HG03439 (cell line): Measurements from ENCODE around the gene MBD5.

Source experiments
- ATAC-seq: cut with Tn5 transposase; IDR thresholded peaks from one replicate; pipeline ENCODE4 v1.9.1; 2021; ENCODE audit warnings: mild to moderate bottlenecking, moderate library complexity; ENCODE audit not compliant: unreplicated experiment

Gene MBD5

GRCh38 chr2:148022882-148023281 lies 2.0 kb downstream of the MBD5 start:
- no peak for ATAC-seq

- no peak for ATAC-seq
These were observed 3.0 kb downstream of the MBD5 start for GRCh38 chr2:148023861-148024260.

DNA sequence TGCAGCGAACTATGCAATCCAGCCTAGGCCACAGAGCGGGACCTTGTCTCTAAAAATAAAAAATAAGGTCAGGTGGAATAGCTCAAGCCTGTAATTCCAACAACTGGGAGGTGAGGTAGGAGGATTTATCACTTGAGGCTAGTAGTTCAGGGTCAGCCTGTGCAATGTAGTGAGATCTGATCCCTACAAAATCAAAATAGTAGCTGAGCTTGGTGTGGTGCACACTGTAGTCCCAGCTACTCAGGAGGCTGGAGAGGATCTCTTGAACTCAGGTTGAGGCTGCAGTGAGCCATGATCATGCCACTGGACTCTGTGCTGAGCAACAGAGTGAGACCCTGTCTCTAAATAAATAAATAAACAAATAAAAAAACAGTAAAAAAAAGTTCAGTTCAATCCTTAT lies 5.7 kb downstream of the MBD5 start:
- no peak for ATAC-seq

DNA sequence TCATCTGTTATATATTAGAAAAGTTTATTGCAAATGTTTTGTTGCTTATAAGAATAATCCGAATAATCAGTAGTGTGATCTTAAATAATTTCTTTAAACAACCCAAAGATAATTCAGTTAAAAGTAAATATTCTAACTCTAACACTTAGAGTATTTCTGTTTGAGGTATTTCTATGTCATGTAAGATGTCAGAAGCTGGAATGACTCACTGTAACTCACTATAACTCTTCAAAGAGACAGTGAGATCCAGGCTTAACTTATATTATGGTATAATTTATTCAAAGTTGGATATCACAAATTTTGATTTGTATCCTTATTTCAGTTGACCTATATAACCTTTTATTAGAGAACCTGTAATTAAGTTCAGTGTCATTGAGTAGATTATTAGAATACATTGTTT lies 6.9 kb downstream of the MBD5 start:
- no peak for ATAC-seq

GRCh38 chr2:148028781-148029180 lies 7.9 kb downstream of the MBD5 start:
- ATAC-seq: no peak

DNA sequence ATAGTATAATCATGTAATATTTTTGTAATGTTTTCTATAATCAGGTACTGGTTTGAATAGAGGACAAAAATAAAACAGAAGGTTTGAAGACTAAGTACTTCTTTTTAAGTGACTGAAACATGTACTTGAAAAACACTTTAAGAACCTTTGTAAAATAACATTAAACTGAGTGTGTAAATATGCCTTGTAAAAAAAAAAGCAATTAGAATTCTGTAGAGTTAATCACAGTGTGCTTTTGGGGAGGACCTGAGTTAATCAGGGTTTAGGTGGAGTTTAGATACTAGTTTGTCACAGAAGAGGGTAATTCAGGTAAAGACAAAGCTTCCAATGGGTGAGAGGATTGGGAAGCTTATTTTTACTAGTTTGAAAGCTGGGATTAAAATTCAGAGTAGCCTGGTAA lies 10.3 kb downstream of the MBD5 start:
- ATAC-seq: no peak

DNA sequence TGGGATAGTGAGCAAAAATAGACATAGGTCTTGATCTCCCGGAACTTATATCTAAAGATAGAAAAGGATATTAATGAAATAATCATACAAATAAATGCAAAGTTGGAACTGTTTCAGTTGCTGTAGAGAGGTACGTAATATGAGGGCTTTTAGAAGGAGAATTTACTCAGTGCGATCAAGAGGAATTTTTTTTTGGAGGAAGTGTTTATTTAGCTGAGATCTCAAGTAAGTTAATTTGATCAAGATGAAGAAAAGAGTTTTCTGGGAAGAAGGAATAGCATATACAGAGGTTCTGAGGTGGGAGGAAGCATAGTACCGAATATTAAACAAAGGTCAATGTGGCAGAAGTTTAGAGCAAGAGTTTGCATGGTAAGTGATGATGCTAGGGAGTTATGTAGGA lies 11.3 kb downstream of the MBD5 start:
- no peak for ATAC-seq

- ATAC-seq: no peak
These were observed 18.9 kb downstream of the MBD5 start for GRCh38 chr2:148039783-148040182.

- peak; percentile 89 for ATAC-seq
These were observed 21.3 kb downstream of the MBD5 start for GRCh38 chr2:148042219-148042618.

DNA sequence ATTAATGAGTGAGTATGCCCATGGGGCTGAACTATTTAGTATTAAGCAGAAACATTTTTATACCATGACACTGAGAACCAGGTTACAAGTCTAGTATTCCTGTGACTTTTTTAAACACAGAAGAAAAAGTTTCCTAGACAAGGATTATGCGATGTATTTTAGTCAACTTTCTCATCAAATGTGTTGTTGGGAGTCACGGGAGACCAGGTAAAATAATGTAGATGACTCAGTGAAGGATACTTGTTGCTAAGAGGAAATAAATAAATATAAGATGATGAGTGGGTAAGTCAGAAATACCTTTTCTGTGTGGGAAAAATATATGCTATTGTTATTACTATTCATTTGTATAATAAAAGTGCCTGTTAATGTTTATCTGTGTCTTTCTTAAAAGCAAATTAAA lies 23.4 kb downstream of the MBD5 start:
- no peak for ATAC-seq

DNA sequence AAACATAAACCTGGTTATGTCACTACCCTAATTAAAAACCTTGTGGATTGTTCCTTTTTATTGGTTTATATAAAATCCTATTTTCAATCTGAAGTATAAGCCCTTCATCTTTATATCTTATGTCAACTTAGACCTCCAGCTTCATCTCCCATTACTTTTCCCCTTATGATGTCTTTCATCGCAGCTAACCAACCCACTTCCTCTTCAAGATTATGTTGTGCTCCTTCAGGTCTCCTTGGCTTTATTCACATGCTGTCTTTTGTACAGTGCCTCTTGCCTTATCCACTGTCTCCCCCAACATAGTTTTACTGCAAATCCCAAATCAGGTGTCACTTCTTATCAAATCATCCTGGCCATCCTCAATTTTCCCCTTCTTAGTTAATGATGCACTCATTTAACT lies 25.9 kb downstream of the MBD5 start:
- ATAC-seq: no peak

DNA sequence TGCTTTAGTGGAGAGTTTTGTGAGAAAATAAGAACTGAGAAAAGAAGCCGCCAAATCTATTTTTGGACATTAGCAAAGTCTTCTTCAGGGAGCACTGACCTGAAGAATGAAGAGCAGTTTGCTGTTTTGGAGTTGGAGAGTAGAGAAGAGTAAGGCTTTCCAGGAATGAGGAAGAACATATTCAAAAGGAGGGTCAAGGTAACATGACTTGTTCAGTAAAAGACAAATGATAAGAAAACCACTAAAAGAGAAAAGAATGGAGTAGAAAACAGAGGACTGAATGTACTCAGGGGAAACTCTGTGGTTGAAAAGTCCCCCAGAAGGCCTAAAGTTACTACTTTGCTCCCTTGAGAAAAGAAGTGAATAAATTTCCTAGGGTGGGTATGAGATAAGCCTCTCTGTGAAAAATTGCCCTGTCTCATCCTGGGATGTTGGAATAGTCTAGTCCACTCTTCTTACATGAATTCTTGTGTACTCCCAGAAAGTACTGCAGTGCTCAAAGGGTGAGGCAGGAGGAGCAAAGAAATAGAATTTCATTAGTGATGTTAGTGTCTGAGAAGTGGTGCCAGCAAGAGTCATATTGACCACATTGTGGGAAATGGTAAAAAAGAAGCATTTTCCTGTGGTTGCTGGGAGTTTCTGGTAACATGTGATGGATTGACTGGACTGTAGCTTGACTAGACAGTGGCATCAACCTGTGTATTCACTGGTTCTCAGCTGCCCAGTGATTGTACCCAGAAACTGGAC lies 27.8 kb downstream of the MBD5 start:
- ATAC-seq: peak; percentile 49

GRCh38 chr2:148049284-148049683 lies 28.4 kb downstream of the MBD5 start:
- no peak for ATAC-seq

DNA sequence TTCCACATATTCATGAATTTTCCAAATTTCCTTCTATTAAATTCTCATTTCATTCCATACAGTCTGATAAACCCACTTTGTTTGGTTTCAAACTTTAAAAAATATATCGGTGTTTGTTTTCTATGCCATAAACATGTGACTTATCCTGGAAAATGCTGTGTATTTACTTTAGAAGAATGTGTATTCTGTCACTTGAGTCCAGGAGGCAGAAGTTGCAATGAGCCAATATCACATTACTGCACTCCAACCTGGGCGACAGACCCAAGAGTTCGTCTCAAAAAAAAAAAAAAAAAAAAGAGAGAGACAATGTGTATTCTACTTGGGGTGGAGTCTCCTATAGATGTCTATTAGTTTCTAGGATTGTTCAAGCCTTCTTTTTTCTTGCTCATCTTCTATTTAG lies 31.8 kb downstream of the MBD5 start:
- no peak for ATAC-seq

- ATAC-seq: no peak
These were observed 37.8 kb downstream of the MBD5 start for GRCh38 chr2:148058641-148059040.

DNA sequence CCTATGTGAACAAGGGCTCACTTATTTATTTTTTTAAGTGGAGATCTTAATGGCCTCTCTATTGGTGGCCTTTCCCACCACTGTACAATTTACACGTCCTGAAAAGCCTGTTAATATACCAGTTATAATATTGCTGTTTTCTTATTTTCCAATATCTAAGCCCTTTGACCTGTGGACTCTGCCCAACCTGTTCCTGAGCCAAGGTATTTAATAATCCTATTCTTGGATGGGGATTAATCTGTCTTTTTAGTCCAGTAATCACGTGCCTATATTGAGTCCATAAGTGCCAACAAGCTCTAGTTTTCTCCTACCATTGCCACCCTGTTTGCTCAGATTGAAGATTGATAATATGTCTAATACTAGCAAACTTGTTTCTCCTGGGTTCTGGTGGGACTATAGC lies 42.7 kb downstream of the MBD5 start:
- no peak for ATAC-seq

DNA sequence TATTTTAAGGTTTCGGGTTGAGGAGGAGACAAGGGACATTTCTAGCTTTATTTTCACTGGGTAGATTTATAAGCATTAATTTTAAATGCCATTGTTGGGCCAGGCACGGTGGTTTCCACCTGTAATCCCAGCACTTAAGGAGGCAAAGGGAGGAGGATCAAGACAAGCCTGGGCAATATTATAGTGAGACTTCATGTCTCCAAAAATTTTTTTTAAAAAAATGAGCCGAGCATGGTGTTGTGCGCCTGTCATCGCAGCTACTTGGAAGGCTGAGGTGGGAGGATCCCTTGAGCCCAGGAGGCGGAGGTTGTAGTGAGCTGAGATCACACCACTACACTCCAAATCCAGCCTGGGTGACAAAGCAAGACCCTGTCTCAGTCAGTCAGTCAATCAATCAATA lies 45.0 kb downstream of the MBD5 start:
- ATAC-seq: no peak

DNA sequence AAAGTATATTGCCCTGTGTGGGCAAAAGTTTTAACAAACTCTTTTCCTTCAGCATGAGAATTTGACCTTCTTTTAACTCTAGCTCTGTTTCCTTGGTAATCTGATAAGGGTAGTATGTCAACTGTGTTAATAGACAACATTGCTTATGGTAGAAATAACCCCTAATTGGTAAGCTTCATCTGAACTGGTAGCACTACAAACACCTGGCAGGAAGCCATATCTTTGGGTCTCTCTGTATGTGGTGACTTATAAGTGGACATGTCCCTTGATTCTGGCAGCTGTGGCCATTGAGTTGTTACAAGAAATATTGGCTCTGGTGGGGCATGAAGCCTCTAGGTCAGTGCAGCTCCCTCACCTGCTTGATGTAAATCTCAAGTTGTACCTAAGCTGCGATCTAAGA lies 46.9 kb downstream of the MBD5 start:
- no peak for ATAC-seq

- no peak for ATAC-seq
These were observed 50.5 kb downstream of the MBD5 start for GRCh38 chr2:148071351-148071750.

- no peak for ATAC-seq
These were observed 75.1 kb downstream of the MBD5 start for GRCh38 chr2:148096012-148096411.

DNA sequence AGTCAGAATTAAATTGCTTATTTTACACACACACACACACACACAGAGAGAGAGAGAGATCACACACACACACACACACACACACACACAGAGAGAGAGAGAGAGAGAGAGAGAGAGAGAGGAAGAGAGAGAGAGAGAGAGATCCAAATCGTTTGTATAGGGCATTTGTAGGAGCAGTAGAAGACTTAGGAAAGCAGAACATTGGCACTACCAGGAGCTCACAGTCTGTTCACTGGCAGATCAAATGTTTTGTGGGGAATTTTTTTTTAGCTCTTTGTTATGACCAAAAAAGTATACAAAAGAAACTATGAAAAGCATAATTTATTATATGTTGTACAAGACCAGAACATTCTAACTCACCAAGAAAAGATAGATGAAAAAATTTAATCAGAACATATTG lies 81.8 kb downstream of the MBD5 start:
- no peak for ATAC-seq

- ATAC-seq: no peak
These were observed 83.1 kb downstream of the MBD5 start for GRCh38 chr2:148103946-148104345.

DNA sequence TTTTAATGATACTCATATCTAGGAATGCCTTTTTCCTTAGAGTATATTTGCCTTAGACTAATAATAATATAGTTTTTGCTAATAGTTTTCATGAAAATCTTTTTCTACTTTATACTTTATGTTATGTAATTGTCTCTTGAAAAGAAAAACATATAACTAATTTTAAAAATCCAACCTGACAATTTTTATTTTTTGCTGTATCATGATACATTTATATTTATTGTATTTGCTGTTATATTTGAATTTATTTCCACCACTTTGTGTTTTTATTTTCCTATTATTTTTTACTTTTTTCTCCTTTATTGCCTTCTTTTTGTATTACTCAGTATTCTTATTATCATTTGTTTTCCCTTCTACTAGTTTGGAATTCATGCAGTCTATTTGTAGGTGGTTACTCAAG lies 85.4 kb downstream of the MBD5 start:
- no peak for ATAC-seq
